T-helper 9 cell (primary cell): ENCODE results near the gene AGAP1.

Experiments
- DNase-seq: peaks from one replicate; pipeline ENCODE4 v3.0.0-alpha.2; 2020

Gene AGAP1

GRCh38 chr2:235670974-235671787, 177.3 kb downstream of the AGAP1 start:
- peak; percentile 5 for DNase-seq

DNA sequence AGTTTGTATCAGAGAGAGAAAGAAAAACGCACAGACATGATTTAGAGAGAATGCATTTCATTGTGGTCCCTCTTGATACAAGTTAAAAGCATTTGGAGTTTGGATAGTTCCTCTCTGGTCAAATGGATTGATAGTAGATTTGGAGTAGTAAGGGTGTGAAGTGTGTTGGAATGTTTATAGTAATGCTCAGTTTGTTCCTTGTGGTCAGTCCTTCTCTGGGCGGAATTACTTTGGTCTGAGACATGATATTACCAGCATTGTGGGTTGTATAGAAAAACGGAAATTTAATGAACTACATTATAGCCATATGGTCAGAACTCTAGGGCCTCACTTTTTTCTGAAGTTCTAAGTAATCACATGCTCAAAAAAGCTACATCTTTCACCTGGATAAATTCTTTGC, 178.9 kb downstream of the AGAP1 start:
- DNase-seq: no peak

GRCh38 chr2:235674146-235674545, 180.3 kb downstream of the AGAP1 start:
- no peak for DNase-seq

DNA sequence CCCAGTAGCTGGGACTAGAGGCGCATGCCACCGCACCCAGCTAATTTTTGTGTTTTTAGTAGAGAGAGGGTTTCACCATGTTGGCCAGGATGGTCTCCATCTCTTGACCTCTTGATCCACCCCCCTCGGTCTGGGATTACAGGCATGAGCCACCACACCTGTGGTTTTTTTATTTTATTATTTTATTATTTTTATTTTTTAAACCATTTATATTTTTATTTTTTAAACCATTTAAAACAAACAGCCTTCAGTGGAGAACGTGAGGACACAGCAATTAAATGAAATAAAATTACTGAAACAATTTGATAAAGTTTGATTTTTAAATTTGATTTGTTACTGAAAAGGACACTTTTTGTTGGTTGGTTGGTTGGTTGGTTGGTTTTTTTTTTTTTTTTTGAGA, 181.0 kb downstream of the AGAP1 start:
- no peak for DNase-seq

GRCh38 chr2:235675678-235676535, 182.1 kb downstream of the AGAP1 start:
- no peak for DNase-seq

DNA sequence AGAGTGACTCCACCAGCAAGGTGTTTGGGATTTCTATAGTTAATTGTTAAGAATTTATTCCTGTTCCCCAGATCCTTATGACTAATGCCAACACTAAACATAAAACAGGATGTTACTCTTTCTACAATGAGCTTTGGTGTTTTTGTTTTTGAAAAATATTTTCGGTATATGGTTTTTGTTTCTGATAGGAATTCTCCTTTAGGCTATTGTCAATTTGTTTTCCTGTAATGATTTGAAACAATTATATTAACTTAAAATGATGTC, 182.6 kb downstream of the AGAP1 start:
- DNase-seq: no peak

DNA sequence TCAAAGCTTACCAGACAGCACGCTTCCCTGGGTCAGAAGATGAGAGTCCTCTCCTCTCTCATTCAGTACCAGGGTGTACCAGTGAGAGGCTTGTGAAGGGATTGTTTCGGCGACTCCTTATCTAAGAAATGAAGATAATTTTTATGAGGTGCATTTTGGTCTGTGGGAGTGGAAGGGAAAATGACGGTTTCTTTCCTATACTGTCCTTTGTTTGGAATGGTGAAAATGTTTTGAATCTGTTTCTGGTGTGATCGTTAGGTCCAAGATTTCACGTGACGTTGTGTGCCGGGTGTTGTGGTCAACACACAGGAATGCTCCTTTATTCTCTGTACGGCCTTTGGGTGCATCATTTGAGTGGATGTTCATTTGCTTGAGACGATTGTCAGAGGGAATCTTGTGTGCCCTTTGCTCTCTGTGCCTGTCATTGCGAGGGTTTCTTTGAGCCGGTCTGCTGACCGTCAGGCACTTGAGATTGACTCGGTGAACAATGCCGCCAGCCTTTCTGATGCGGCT, 183.5 kb downstream of the AGAP1 start:
- no peak for DNase-seq

GRCh38 chr2:235677937-235678336, 184.1 kb downstream of the AGAP1 start:
- no peak for DNase-seq

- no peak for DNase-seq
Observed at GRCh38 chr2:235678712-235679111, 184.9 kb downstream of the AGAP1 start.

DNA sequence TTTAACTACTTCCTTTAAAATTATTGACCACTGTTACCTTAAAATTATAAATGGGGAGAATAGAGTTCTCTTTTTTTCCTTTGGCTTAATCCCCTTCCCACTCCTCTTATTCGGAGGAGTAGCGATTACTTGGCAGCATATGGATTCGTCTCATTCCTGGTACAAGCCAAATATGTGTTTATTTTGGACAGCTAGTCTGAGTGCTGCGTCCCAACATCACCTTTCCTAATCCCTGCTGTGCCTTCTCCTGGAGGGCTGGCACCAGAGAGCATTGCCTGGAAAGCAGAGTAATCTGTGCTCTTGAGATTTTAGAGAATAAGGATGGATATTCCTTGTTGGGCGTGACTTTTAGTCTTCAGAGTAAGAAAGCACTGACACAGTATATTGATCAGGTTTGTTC, 185.6 kb downstream of the AGAP1 start:
- DNase-seq: no peak

DNA sequence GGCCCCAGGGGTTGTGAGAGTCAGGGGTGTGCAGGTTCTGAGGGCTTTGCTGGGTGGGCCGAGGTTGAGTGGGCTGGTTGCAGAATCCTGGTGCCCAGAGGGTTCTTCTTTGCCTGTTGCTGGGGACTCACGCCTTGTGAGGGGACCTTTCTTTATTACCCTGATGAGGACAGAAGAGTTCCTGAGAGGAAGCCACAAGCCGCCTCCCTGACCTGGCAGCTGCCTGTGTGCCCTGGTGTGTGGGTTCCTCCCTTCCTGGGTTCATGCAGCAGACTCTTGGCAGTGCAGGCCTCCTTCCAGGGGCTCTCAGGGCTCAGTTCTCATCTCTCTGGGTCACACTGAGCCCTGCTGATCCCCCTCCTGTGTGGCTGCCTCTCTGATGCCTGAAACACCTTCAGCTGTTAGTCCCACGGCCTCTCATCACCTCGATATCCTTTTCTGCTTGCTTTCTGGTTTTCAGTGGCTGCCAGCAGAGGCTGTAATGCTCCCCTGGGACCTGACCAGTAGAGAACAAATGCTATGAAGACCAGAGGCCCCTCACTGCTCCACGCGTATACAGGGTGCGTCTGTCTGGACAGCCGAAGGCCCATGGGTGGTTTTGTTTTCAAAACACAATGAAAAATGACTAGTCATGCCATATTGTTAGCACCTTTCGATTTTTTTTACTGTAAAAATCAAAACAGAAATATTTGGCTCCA, 191.3 kb downstream of the AGAP1 start:
- DNase-seq: no peak

- no peak for DNase-seq
Observed at GRCh38 chr2:235688511-235689426, 194.9 kb downstream of the AGAP1 start.

DNA sequence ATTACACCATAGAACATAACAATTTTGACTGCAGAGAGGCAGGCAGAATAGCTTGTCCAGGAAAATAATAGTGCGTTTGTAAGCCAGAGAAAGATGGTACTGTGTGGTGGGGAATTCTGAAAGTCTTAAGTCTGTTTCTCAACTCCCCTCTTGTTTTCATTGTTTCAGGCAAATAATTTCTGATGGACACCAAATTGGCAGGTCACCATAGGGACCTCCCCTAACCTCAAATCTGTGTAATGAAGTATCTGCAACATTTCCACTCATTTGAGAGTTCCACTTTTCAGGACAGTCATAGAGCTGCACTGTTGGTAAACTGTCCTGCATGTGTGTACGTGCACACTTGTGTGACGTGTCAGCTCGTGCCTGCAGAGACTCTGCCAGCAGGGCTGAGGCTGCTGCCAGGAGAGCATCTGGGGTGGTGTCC, 195.6 kb downstream of the AGAP1 start:
- DNase-seq: no peak

DNA sequence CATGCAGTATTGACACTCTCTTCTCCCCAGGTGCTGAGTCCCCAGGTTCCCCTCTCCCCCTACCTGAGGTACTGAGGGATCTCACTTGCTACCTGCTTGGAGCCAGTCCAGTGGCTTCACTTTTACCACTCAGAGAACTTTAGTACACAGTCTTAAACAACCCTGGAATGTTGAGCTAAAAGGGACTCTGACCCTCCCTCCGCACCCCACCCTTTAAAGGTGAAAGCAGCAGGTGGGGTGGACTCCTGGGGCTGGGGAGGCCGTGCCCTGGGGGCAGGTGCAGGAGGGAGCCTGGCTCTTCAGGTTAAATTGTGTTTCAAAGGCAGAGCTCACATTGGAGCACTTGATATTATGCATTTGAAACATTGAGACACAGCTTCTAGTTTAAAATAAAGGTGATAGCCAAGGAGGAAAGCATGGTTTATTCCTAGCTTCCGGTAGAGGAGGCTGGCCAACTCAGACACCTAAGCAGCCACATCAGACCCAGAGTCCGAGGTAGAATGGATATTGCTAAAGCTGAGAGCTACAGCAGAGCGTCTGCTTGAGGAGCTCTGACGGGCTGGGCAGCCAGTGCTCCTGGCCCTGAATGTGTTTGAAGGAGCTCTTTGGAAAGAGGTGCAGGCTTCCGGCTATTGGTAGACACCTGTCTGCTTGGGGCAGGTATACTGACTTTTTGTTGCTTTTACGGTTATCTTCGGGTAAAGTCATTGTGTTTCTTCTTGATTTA, 196.4 kb downstream of the AGAP1 start:
- DNase-seq: no peak

GRCh38 chr2:235690809-235691450, 197.1 kb downstream of the AGAP1 start:
- no peak for DNase-seq

DNA sequence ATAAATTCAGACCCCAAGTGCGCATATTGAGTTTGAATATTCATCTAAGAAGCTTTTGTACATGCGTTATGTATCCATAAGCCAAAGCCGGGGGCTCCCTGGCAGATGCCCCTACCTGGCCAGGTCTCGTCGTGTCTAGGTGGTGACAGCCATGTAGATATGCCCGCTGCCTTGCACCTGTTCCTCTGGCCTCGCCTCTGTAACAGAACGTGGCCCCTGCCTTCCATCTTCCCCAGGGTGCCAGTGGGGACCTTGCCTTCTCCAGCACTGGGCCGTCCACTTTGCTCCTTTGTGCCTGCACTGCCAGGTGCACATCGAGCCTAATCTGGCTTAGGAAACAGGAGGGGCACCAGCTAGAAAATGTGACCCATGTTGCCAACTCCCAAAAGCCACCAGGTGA, 198.2 kb downstream of the AGAP1 start:
- no peak for DNase-seq

DNA sequence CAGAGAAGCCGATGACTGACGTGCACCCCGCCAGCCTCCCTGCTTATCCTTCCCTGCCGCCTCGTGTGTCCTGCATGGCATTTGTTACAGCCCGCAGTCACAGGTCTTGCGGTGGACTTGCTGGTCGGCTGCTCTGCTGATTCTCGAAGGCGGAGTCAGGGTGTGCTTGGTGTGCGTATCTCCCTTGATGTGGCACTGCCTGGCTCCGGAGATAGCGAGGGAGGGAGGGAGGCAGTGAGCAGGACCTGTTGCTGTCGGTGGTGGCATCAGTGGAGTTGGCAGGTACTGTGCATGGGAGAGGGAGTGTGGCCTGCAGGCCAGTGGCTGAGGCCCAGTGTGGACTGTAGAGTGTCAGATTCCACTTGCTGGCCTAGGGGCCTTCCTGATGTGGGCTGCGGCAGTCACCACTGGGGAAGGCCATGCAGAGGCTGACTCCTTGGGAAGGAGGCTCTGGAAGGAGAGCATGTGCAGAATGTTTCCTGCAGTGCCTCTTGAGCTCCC, 198.9 kb downstream of the AGAP1 start:
- no peak for DNase-seq

GRCh38 chr2:235693279-235693678, 199.4 kb downstream of the AGAP1 start:
- no peak for DNase-seq

GRCh38 chr2:235694721-235695601, 201.1 kb downstream of the AGAP1 start:
- DNase-seq: no peak

DNA sequence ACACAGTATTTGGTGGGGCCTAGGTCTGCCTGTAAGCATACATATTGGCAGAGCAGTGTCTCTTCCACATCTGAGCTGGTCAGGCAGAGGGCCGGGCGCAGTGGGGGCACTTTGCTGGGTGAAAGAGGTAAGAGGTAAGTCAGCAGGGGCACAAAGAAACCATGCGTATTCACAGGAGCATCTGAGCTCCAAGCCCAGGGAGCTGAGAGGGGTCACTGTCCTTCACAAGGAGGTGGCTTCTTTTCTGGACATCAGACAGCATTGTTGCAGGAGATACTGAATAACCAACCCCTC, 201.7 kb downstream of the AGAP1 start:
- no peak for DNase-seq
